ENCODE results near the gene ACOT4.
"Not testable (repeated sequence)": the region's sequence is repeated elsewhere in the genome, so short reads cannot be mapped to it uniquely, and the experiment has no call there.

DNA sequence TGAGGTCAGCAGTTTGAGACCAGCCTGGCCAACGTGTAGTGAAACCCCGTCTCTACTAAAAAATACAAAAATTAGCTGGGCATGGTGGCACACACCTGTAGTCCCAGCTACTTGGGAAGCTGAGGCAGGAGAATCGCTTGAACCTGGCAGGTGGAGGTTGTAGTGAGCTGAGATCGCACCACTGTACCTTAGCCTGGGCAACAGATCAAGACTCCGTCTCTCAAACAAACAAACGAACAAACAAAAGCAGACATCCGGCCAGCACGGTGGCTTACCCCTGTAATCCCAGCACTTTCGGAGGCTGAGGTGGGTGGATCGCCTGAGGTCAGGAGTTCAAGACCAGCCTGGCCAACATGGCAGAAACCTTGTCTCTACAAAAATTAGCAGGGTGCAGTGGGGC, 44.7 kb downstream of the ACOT4 start:
- TF ChIP-seq POLR2AphosphoS5 (IDR thresholded peaks at IDR 0.05); POLR2A (IDR thresholded peaks at IDR 0.05; ENCODE audit: low read depth): not testable (repeated sequence)
- TF ChIP-seq, protein P1, sequence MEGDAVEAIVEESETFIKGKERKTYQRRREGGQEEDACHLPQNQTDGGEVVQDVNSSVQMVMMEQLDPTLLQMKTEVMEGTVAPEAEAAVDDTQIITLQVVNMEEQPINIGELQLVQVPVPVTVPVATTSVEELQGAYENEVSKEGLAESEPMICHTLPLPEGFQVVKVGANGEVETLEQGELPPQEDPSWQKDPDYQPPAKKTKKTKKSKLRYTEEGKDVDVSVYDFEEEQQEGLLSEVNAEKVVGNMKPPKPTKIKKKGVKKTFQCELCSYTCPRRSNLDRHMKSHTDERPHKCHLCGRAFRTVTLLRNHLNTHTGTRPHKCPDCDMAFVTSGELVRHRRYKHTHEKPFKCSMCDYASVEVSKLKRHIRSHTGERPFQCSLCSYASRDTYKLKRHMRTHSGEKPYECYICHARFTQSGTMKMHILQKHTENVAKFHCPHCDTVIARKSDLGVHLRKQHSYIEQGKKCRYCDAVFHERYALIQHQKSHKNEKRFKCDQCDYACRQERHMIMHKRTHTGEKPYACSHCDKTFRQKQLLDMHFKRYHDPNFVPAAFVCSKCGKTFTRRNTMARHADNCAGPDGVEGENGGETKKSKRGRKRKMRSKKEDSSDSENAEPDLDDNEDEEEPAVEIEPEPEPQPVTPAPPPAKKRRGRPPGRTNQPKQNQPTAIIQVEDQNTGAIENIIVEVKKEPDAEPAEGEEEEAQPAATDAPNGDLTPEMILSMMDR (IDR thresholded peaks at IDR 0.05), result not testable (repeated sequence)
